ENCODE data around the gene AFAP1L2.

Gene AFAP1L2

GRCh38 chr10:114290038-114290437 is 114.3 kb downstream of the AFAP1L2 start:
- DNase-seq (ENCODE audit: low read depth): no peak

GRCh38 chr10:114289096-114289436 is 115.2 kb downstream of the AFAP1L2 start:
- DNase-seq (ENCODE audit: low read depth): no peak

- DNase-seq (ENCODE audit: low read depth): no peak
These were observed 115.7 kb downstream of the AFAP1L2 start for GRCh38 chr10:114288424-114289095.

- DNase-seq (ENCODE audit: low read depth): no peak
These were observed 117.4 kb downstream of the AFAP1L2 start for GRCh38 chr10:114286921-114287320.

DNA sequence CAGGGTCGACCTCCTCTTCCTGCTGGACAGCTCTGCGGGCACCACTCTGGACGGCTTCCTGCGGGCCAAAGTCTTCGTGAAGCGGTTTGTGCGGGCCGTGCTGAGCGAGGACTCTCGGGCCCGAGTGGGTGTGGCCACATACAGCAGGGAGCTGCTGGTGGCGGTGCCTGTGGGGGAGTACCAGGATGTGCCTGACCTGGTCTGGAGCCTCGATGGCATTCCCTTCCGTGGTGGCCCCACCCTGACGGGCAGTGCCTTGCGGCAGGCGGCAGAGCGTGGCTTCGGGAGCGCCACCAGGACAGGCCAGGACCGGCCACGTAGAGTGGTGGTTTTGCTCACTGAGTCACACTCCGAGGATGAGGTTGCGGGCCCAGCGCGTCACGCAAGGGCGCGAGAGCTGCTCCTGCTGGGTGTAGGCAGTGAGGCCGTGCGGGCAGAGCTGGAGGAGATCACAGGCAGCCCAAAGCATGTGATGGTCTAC is 118.3 kb downstream of the AFAP1L2 start:
- DNase-seq (ENCODE audit: low read depth): no peak

- DNase-seq (ENCODE audit: low read depth): no peak
These were observed 119.8 kb downstream of the AFAP1L2 start for GRCh38 chr10:114284346-114285071.

DNA sequence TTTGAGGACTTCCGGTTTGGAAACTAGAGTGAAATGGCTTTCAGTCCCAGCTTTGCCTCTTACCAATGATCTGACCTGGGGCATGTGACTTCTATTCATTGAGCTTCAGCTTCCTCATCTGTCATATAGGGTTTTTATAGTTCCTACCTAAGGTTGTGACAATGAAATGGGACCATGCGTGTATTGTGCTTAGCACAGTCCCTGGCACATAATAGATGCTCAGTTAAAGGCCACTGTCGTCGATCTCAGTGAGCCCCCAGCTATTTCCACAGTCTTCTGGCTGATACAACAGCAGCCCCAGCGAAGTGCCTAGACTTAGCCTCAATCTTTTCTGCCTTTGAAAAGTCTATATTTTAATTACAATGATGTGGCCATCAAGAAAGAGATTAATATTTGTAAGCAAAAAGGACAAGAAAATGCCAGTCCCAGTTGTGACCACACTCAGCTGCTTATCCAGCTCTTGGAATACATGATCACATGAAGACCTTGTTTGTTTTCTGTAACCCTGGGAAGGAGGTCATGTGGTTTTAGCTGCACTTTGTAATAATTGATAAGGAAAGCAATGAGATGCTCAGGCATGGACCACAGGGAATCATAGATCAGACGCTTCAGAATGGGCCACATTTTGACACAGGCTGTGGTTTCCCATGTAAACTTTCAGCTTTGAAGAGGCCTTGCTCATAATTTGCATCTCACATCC is 120.6 kb downstream of the AFAP1L2 start:
- no peak for DNase-seq (ENCODE audit: low read depth)

DNA sequence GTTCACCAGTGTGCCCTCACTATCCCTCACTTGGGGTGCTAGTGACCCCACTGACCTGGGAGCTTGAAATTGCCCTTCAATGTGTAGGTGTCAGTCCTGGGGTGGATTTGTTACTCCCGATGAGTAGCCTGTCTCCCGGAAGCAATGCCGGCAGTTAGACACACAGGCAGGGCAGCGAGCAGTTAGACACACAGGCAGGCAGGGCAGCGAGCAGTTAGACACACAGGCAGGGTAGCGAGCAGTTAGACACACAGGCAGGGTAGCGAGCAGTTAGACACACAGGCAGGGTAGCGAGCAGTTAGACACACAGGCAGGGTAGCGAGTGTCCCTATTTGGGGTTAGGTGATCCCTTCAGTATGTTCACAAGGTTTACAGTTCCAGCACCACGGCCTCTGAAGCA is 121.2 kb downstream of the AFAP1L2 start:
- DNase-seq (ENCODE audit: low read depth): no peak

- no peak for DNase-seq (ENCODE audit: low read depth)
These were observed 121.8 kb downstream of the AFAP1L2 start for GRCh38 chr10:114282526-114282925.

GRCh38 chr10:114281461-114281860 is 122.8 kb downstream of the AFAP1L2 start:
- no peak for DNase-seq (ENCODE audit: low read depth)

GRCh38 chr10:114281006-114281405 is 123.3 kb downstream of the AFAP1L2 start:
- no peak for DNase-seq (ENCODE audit: low read depth)

DNA sequence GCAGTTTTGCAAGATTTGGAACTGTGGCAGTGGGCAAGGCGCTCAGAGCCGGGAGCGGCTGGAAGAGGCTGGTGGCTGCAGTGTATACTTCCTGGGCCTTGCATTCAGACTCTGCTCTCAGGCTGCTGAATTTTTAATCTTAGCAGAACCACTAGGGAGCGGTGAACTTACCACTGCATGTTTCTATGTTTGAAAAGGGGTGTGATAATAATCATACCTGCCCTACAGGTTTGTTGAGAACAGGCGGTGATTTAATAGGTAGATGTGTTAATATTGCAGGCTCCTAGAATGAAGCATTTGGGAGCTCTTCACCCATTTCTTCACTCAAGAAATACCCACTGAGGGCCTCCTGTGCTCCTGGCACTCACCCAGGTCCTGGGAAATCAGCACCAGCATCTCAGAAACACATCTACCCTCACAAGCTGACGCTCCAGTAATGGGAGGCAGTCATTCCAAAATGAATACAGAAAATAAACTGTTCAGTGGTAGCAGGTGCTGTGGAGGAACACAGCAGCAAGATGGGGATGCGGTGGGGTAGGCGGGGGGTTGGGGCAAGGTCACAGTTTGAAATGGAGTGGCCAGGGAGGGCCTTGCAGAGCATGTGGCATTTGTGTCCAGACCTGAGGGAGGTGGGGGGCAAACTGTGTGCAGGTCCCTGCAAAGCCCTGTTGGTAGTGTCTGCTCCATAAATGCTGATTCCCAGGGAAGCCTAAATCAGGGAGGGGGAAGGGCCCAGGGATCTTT is 124.2 kb downstream of the AFAP1L2 start:
- DNase-seq (ENCODE audit: low read depth): no peak

- no peak for DNase-seq (ENCODE audit: low read depth)
These were observed 125.0 kb downstream of the AFAP1L2 start for GRCh38 chr10:114279289-114279688.

DNA sequence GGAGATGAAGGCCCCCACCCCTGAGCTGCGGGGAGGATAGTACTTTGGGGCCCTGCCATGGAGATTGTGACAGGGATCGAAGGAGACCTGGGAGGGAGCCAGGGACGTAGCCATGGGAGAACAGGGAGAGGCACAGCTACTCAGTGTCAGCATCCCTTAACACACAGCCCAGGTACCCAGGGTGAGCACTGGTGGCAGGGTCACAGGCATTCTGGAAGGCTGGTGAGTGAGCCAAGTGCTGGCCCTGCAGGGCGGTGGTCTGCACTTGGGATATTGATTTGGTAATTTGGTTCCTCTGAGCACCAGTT is 125.5 kb downstream of the AFAP1L2 start:
- no peak for DNase-seq (ENCODE audit: low read depth)

GRCh38 chr10:114278140-114278883 is 126.0 kb downstream of the AFAP1L2 start:
- no peak for DNase-seq (ENCODE audit: low read depth)

- DNase-seq (ENCODE audit: low read depth): no peak
These were observed 127.6 kb downstream of the AFAP1L2 start for GRCh38 chr10:114276671-114277070.

- DNase-seq (ENCODE audit: low read depth): no peak
These were observed 128.2 kb downstream of the AFAP1L2 start for GRCh38 chr10:114276066-114276465.

DNA sequence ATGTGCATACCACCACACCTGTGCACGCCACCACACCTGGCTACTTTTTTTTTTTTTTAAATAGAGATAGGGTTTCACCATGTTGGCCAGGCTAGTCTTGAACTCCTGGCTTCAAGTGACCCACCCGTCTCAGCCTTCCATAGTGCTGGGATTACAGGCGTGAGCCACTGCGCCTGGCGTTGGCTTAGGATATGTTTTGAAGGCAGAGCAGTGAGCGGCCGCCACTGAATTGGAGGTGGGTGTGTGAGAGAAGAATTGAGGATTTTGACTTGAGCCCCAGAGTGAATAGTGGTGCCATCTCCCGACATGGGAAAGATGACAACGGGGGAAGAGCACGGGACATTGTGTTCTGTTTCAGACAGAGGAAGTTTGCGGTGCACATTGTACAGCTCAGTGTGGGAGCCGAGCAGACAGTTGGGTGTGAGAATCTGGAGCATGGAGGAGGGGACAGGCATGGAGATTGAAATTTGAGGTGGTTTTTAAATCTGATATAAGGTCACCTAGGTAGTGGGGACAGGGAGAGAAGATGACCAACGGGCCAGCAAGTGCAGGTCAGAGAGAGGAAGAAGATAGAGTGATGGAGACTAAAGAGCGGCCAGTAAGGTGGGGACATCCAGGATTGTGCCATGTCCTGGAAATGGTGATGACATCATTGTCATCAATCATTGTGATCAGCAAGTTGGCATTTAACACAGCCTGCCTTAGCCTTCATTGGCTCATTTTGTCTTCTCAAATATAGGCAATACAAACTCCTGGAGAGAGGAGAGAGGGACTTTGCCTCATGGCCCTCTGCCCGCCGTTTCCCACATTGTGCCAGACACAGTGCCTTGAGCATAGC is 129.5 kb downstream of the AFAP1L2 start:
- no peak for DNase-seq (ENCODE audit: low read depth)

DNA sequence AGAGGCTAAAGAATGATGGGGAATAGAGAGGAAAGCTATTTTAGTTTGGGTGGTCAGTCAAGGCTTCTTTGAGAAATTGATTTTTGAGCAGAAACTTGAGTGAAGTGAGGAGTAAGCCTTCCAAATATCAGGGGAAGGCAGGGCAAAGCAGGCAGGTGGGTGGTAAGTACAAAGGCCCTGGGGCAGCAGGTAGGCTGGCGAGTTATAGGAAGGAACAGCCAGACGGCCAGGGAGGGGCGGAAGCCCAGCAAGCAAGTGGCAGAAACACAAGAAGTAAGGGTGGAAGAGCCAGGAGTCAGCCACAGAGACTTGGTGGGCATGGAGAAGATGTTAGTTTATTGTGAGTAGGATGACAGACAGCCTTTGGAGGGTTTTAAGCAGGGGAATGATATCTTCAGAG is 130.4 kb downstream of the AFAP1L2 start:
- DNase-seq (ENCODE audit: low read depth): no peak

GRCh38 chr10:114272696-114273095 is 131.6 kb downstream of the AFAP1L2 start:
- no peak for DNase-seq (ENCODE audit: low read depth)

DNA sequence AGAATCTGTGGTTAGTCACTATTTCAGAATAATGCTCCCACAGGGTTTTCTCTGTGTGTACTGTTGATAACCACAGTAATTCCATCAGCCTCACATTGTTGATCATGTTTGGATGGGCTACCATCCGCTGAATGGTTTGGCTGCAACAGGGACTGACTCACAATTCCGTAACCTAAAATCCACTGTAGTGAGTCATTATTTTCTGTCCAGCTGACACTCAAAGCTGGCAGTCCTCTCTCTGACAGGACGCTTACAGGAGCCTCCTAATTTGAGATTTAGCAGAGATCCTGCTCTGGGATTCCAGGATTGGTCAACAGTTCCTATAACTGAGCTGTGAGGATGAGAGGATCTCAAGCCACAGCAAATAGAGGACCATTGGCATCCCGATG is 132.5 kb downstream of the AFAP1L2 start:
- DNase-seq (ENCODE audit: low read depth): no peak
